ENCODE data around the gene LSAMP.

DNA sequence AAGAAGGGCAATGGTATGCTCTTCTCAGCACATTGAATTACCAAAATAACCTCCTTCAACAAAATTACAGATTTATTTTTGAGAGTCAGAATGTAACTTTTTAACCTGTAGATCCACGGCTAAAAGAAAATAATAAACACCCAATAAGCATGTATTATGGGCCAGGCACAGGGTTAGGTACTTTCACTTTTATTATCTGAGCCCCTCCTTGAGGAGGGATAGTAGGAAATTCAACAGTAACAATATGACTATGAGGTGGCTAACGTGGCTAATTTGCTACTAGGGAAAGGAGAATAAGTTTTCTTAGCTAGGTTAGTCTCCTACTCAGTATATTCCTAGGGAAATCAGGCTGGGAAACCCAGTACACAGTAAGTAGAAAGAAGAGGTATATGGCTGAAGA, 515.1 kb downstream of the LSAMP start:
- TF ChIP-seq EP300 (IDR thresholded peaks at IDR 0.05) (no peak), CTCF (IDR thresholded peaks at IDR 0.05) (no peak)

Data from sigmoid colon (tissue), 4 donors.